LoVo (cell line): ENCODE data around the gene FLT3.
"Not testable (repeated sequence)": the region's sequence is repeated elsewhere in the genome, so short reads cannot be mapped to it uniquely, and the experiment has no call there.

Source experiments
- DNase-seq: peaks from one replicate; pipeline ENCODE4 v3.0.0-alpha.2; 2016; ENCODE audit warnings: low spot score

Gene FLT3

DNA sequence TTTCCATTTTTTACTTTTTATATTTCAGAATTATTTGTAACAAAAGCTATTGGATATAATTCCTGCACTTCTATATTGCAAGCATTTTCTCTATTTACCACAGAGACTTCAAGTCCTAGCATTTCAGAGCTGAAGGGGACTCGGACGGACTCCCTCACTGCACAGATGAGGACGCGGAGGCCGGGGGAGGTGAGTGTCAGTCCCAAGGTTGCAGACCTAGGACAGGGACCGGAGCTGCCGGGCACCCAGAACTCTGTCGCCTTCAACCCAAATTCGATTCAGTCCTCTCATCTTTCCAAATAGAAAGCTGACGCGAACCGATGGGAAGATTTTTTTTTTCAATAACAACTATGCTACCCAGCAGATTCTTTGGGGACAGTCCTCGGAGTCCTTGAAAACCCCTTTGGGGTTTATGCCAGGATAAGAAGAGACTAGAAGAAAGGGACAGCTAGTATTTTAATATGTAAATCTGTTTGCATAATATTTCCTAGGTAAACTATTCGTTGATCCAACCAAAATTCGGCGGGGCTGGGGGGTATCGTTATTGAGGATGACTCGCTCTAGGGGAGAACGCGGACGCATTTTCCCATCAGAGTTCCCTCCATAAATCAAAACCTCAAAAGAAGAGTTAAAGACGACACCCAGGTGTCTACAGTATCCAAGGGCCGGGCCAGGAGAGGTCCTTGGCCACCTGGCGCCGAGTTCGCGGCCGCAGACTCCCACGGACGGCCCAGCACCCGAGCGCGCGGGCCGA lies 803 bp downstream of the FLT3 start:
- no peak for DNase-seq

- DNase-seq, result no peak
Measured at GRCh38 chr13:28097503-28097902, 2.9 kb downstream of the FLT3 start.

GRCh38 chr13:28094306-28094705 lies 6.1 kb downstream of the FLT3 start:
- no peak for DNase-seq

DNA sequence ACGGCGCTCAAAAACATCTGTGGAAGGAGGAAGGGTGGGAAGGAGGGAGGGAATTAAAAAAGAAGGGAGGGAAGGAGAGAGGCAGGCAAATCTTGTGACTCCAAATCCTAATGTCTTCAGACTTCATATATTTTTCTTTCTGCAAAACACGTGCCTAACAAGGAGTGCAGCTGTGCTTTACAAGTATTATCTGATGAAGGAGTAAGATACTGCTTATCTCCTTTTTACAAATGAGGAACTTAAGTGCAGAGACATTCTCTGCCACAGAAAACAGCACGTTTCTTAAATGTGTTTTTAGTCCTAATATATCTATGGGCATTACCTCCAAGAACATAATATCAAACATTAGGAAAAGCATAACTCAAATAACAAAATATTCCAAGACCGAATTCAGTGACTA lies 6.5 kb downstream of the FLT3 start:
- no peak for DNase-seq

GRCh38 chr13:28092431-28092830 lies 7.9 kb downstream of the FLT3 start:
- DNase-seq, result no peak

- DNase-seq, result no peak
Measured at GRCh38 chr13:28089065-28089464, 11.3 kb downstream of the FLT3 start.

- DNase-seq, result not testable (repeated sequence)
Measured at GRCh38 chr13:28077820-28078219, 22.6 kb downstream of the FLT3 start.

DNA sequence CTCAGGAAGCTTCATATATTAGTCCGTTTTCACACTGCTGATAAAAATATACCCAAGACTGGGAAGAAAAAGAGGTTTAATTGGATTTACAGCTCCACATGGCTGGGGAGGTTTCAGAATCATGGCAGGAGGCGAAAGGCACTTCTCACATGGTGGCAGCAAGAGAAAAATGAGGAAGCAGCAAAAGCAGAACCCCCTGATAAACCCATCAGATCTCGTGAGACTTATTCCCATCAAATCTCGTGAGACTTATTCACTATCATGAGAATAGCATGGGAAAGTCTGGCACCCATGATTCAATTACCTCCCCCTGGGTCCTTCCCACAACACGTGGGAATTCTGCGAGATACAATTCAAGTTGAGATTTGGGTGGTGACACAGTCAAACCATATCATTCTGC lies 23.1 kb downstream of the FLT3 start:
- no peak for DNase-seq

DNA sequence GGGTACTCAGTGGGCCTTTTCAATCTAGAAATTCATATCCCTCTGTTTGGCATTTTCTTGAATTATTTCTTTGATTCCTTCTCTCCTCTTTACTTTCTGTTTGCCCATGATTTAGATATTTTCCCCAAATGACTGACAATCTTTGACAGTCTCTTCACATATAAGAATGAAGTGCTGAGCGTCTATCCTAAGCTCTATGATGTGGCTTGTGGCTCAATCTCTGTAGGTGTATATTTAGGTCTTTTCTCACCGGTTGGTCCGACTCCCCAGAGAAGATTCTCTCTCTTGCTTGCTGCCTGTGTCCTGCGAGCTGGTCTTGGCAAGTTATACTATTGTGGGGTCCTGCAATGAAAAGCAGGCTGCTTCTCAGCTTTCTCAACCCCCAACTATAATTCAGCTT lies 29.0 kb downstream of the FLT3 start:
- no peak for DNase-seq

DNA sequence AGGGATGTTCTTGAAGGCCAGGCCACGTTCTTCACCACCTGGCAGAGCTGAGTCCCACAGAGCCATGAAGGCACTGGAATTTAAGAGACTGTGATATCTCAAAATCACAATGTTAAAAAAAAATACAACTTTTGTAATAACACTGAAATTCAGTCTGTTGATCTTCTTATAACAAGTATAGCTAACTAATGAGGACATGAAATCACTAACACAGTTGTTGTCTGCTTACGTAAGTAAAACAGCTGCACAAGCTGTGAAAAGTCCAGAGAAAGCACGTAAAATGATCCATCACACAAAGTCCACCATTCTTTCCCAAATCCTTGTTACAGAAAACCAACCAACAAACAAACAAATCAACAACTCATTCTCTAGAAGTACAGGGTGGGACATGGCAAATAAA lies 32.9 kb downstream of the FLT3 start:
- DNase-seq, result no peak

DNA sequence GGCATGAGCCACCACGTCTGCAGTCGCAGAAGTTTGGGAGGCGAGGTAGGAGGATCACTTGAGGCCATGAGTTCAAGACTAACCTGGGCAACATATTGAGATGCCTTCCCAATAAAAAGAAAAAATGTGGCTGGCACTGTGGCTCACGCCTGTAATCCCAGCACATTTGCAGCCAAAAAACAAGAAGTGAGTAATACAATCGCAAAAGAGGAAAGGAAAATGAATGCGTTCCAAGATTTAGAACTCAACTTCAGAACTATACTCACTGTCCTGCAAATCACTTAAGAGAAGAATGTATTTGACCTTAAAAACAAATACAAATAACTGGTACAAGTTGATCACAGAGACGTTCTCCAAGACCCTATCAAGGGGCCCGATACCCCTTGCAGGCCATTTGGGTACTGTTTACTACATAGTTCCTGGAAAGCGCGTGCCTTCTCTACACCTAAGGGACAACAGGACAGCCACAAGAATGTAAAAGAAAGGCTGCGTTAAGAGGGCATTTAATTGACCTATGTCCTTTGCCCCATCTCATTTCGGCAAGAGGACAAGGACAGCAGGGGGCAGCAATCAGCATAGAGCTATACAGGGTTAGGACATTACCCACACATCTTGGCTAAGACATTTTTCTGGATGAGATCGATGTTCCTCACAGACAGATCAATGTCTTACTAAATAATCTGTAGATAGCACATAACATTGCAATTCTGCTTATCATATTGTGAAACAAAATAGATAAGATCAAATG lies 41.3 kb downstream of the FLT3 start:
- DNase-seq, result peak; percentile 18

DNA sequence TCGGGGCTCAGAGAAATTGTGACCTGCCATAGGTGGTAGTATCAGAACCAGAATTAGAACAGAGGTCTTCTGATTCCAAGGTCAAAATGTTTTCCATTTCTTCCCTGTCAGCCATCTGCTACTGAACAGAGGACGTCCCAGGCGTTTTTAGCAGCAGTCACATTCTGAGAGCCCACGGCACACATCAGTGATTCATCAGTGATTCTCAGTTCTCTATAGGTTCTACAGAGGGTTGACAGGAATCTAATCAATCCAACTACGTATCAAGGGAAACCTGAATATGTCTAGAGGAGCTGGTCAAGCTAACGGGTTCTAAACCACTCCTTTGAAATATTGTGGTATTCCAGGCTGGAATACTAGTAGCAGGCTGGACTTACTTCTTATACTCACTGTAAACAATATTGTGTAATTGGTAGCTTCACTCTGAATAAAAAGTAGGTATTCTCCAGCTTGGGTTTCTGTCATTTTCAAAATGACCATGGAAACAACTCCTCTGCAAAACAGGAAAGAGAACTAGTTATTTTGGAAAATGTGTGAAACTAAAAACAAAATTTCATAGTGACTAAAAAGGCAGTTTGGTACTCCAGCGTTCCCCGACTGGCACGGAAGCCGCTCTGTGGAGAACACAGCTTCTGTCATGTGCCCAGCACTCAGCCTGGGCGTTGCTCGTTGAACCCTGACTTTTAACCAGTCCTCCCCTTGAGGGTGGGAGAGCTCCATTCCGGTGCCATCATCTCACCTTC lies 43.2 kb downstream of the FLT3 start:
- no peak for DNase-seq

GRCh38 chr13:28056426-28056825 lies 44.0 kb downstream of the FLT3 start:
- DNase-seq, result no peak

DNA sequence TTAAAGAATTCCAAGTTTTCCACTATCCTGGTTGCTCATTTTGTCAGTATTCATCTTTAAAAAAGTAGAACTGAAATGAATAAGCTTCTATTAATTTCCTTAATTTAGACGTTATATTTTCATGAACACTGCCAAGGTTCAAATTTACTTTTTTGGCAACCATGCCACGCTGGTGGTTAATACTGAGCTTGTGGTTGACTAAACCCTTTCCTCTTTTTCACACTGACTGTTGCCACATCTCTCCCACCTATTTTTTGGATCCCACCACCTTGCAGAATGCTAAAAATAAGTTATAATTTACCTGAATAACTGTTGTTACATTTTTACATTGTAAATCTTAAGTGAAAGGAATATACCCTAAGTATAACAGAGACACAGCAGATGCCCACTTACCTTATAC lies 45.0 kb downstream of the FLT3 start:
- DNase-seq, result no peak

DNA sequence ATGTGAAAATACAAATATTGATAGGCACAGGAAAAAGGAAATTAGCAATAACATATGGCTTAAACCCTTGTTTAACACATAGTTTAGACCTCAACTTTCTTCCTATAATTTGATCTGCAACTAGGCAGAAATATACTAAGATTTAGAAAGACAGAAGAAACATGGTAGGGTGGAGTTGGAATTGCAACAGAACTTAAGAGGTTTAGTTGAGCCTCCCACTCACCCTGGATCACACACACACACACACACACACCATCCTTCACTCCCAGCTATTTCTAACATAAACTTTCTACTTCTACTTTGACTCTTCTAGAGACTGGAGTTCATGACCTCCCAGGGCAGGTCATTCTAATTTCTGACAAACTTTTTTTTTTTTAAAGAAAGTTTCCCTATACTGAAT lies 47.4 kb downstream of the FLT3 start:
- DNase-seq, result no peak

GRCh38 chr13:28049880-28050875 lies 50.2 kb downstream of the FLT3 start:
- DNase-seq, result no peak

GRCh38 chr13:28049215-28049614 lies 51.2 kb downstream of the FLT3 start:
- DNase-seq, result no peak

GRCh38 chr13:28048768-28049167 lies 51.6 kb downstream of the FLT3 start:
- no peak for DNase-seq

GRCh38 chr13:28047757-28048388 lies 52.5 kb downstream of the FLT3 start:
- peak; percentile 49 for DNase-seq

DNA sequence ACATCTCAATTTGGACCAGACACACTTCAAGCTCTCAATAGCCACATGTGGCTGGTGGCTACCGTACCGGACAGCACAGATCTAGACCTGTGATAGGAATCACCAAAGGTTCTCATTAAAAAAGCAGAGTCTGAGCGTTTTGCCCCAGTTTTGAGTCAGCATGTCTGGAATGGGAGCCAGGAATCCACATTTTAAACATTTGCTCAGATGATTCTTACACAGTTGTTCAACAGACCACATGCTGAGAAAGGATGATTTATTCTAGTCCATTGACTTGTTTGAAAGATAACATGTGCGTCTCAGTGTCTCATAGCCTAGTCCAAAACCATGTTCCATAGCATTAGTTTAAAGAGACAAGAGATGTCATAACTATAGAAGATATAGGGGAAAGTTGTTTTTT lies 53.4 kb downstream of the FLT3 start:
- DNase-seq, result no peak

- no peak for DNase-seq
Measured at GRCh38 chr13:28045861-28046260, 54.5 kb downstream of the FLT3 start.
